Adrenal gland (tissue), 5 donors: ENCODE measurements around the gene SLC4A9.

Experiments
- POLR2A ChIP-seq, 2 donors: fragments of 450-650 bp; IDR thresholded peaks; one replicate each; pipeline ENCODE4 v1.6.1; 2017; ENCODE audit warnings: antibody characterized with exemption in 2 of 2, mild to moderate bottlenecking in 2 of 2, moderate library complexity in 1 of 2
- TF ChIP-seq, protein P1 (sequence below), 6 experiments: fragments of 450-650 bp in 4 of 6; fragments of 200-600 bp in 2 of 6; sonication (generic) in 1 of 6; IDR thresholded peaks; 1 replicate in 5 of 6; 2 replicates in 1 of 6; pipeline versions ENCODE4 v1.5.1 to v1.8.0; 2016 to 2021; ENCODE audit warnings: antibody characterized with exemption in 6 of 6, mild to moderate bottlenecking in 2 of 6, moderate library complexity in 1 of 6
- donor health status: DM: no; HTN: no; CAD: no.

DNA sequence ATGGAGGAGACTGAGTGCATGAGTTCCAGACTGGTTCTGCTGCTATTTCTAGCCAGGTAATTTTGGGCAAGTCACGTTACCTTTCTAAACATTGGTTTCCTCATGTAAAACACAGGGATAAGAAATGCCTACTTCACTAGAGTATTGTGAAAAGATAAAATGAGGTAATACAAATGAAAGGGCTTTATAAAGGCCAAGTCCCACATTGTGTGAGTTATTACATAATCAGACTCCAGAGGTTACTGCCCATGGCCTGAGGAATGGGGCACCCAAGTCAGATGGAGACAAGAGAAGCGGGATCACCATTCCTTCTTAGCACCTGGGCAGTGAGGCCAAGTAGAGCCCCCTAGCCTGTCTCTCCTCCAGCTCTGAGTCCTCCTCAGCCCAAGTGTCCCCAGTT is 21.1 kb upstream of the SLC4A9 start:
- TF ChIP-seq POLR2A (IDR thresholded peaks at IDR 0.05) = no peak
- TF ChIP-seq, protein P1, sequence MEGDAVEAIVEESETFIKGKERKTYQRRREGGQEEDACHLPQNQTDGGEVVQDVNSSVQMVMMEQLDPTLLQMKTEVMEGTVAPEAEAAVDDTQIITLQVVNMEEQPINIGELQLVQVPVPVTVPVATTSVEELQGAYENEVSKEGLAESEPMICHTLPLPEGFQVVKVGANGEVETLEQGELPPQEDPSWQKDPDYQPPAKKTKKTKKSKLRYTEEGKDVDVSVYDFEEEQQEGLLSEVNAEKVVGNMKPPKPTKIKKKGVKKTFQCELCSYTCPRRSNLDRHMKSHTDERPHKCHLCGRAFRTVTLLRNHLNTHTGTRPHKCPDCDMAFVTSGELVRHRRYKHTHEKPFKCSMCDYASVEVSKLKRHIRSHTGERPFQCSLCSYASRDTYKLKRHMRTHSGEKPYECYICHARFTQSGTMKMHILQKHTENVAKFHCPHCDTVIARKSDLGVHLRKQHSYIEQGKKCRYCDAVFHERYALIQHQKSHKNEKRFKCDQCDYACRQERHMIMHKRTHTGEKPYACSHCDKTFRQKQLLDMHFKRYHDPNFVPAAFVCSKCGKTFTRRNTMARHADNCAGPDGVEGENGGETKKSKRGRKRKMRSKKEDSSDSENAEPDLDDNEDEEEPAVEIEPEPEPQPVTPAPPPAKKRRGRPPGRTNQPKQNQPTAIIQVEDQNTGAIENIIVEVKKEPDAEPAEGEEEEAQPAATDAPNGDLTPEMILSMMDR (IDR thresholded peaks at IDR 0.05) = no peak
